ENCODE results near the gene CGRRF1. TPM values are rescaled to one million over a fixed set of nuclear protein-coding genes. Genes with fewer than 3 reads are reported as not detected.

Gene CGRRF1
- total and polyA plus RNA-seq, 10 of the 15 experiments (the other 5 are each of a cell fraction or from before 2014, with no cell fraction given): 5.5 to 47.7 (median 13.5) TPM

- ChIA-PET RAD21 (ENCODE audit: unreplicated experiment) (no interaction called here), POLR2A (no interaction called here), CTCF (interaction anchor here (1.3 to 2.2 kb wide), 2 partner anchors 12 to 31 kb away, joined by 5 to 11 read pairs; no protein-coding TSS in a partner anchor), SMC1A (ENCODE audit: uncharacterized antibody, unreplicated experiment) (interaction anchor here (3.2 kb wide), 1 partner anchor 10 kb away, joined by 10 read pairs; no protein-coding TSS in a partner anchor)
- BruUV-seq (replicated peaks): no TSS peak
- peaks cover 2% of the 10 kb centered on the region; the same call in 2 of the 3 replicates for H3K9me3 ChIP-seq (replicated peaks; ENCODE audit: control insufficient read depth, insufficient read depth, low read length)
- TF ChIP-seq SKIL (IDR thresholded peaks at IDR 0.05; ENCODE audit: low read depth, poor library complexity, severe bottlenecking): no peak
- TF ChIP-seq EZH2 (IDR thresholded peaks at IDR 0.05; ENCODE audit: borderline replicate concordance, control insufficient read depth, low read depth, low read length): no peak
- TF ChIP-seq ESRRA (IDR thresholded peaks at IDR 0.05; ENCODE audit: low read length): no peak
- no peak for TF ChIP-seq BACH1 (IDR thresholded peaks at IDR 0.05; ENCODE audit: borderline replicate concordance)
- no peak for TF ChIP-seq LARP7 (IDR thresholded peaks at IDR 0.05)
- intact Hi-C loops (cut with micrococcal nuclease; ENCODE audit: unreplicated experiment): no loop called here
- H3K4me1 ChIP-seq (ENCODE audit: control insufficient read depth, insufficient read depth, low read length): no peaks in the 10 kb centered on the region
- ATAC-seq: no peak
- no peaks in the 10 kb centered on the region for H4K20me1 ChIP-seq (ENCODE audit: control insufficient read depth, insufficient read depth)
- no peak overlapping the region for H3K4me3 ChIP-seq
- FAIRE-seq: no peak
- no peak overlapping the region for H3K27ac ChIP-seq (ENCODE audit: control insufficient read depth, insufficient read depth)
- H3K4me2 ChIP-seq (ENCODE audit: control insufficient read depth, insufficient read depth): no peak overlapping the region
- H2AFZ ChIP-seq (ENCODE audit: control insufficient read depth, low read depth, low read length): no peak overlapping the region
- in situ Hi-C loops (cut with MboI): no loop called here
- 74% methylated on average over 4 of the region's 4 CpGs for whole genome bisulfite sequencing (ENCODE audit: insufficient coverage, insufficient replicate concordance, low lambda C conversion rate, missing lambda C conversion rate)
- no peaks in the 10 kb centered on the region for H3K27me3 ChIP-seq (replicated peaks in 1 of 2; ENCODE audit: control insufficient read depth in 2 of 2, insufficient read depth in 2 of 2, low read length in 1 of 2)
- no peak for DNase-seq (ENCODE audit: low read depth, low spot score)
- no peaks in the 10 kb centered on the region; a peak in 2 of 4 replicates for H3K36me3 ChIP-seq (ENCODE audit: control insufficient read depth in 2 of 2, insufficient read depth in 2 of 2, low read length in 1 of 2)
- no peaks in the 10 kb centered on the region for H3K79me2 ChIP-seq (ENCODE audit: control insufficient read depth, insufficient read depth, low read length)
- H3K9ac ChIP-seq (ENCODE audit: control insufficient read depth, insufficient read depth, low read length): no peak overlapping the region
Measured at GRCh38 chr14:54472315-54472714, 37.4 kb upstream of the CGRRF1 start.

Measured in GM12878 (cell line).